NCI-H526 treated with DMSO at 0.1 percent for 48 hours (cell line): ENCODE measurements around the gene SYS1.
A peak's percentile ranks its signal among the peaks of the same experiment; 100 is the strongest.

Experiments used
- DNase-seq: peaks from one replicate; lab custom pipeline; 2025; lab: John Stamatoyannopoulos, UW

The SYS1 gene

GRCh38 chr20:45391559-45391958, 28.6 kb downstream of the SYS1 start:
- DNase-seq: no peak

DNA sequence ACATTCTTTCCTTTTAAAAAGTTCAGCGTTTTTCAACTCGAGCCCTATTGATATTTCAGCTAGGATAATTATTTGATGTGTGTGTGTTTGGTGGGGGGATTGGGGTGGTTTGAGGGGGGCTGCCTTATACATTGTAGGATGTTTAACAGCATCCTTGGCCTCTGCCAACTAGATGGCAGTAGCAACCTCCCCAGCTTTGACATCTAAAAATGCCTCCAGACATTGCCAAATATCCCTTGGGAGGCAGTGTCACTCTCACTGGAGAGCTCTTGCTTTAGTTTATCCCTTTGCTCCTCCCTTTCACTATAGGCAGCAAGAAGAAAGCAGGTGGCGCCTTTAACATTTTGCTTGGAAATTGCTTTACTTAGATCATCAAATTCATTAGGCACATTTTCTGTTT, 29.8 kb downstream of the SYS1 start:
- DNase-seq: no peak

DNA sequence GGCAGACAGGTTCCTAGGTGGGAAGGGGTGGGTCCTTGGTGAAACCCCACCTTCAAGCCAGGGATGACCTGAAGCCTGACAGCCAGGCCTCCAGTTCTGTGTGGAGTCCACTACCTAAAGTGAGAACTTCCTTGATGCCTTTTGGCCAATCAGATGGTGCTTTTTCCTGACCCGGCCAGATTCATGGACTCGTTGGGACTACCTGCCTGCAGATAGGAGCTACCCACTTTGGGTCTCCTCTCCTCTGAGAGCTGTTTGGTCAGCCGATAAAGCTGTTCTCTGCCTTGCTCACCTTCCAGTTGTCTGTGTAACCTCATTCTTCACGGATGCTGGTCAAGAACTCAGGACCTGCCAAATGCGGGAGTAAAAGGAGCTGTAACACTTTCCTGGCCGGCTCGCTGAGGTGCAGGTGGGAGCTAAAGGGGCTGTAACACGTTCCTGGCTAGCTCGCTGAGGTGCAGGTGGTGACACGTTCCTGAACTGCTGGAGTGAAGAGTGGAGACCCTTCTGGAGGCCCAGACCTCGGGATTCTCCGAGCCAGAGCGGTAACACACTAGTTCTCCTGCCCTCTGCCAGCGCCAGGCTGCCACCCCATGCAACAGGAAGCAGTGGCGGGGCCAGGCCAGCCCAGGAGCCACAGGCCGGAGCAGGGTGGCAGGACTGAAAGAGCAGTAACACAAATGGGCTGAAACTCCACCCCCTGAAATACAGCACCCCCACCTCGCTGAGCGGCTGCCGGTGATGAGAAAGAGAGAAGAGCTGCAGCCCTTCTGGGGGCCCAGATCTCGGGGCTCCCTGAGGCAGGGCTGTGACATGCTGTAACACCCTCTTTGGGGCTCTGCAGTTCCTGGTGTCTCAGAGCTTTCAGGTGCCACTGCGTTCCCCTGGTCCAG, 31.5 kb downstream of the SYS1 start:
- DNase-seq: no peak

DNA sequence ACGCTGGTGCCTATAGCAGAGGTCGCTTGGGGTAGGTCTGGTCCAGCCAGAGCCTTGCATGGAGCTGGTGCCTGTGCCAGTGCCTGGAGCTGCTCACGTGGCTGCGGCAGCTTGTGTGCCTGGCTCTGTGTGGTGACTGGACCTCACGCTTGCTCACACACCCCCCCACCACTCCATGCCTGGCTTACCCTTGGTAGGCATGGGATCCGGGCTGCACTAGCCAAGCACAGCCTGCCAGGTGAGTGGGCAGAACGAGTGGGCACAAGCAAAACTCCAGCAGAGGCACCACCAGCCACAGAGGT, 32.1 kb downstream of the SYS1 start:
- no peak for DNase-seq

DNA sequence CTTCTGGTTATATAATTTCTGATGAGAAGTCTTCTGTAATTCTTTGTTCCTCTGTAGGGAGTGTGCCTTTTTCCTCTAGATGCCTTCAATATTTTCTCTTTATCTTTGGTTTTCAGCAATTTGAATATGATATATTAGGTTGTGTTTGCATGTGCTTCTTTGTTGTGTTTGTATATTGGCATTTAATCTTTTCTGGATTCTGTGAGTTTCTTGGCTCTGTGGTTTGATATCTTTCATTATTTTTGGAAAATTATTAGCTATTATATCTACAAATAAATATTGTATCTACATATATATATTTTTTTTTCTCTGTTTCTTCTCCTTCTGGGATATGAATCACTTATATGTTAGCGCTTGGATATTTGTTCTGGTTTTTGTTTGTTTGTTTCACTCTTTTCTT, 36.1 kb downstream of the SYS1 start:
- no peak for DNase-seq

DNA sequence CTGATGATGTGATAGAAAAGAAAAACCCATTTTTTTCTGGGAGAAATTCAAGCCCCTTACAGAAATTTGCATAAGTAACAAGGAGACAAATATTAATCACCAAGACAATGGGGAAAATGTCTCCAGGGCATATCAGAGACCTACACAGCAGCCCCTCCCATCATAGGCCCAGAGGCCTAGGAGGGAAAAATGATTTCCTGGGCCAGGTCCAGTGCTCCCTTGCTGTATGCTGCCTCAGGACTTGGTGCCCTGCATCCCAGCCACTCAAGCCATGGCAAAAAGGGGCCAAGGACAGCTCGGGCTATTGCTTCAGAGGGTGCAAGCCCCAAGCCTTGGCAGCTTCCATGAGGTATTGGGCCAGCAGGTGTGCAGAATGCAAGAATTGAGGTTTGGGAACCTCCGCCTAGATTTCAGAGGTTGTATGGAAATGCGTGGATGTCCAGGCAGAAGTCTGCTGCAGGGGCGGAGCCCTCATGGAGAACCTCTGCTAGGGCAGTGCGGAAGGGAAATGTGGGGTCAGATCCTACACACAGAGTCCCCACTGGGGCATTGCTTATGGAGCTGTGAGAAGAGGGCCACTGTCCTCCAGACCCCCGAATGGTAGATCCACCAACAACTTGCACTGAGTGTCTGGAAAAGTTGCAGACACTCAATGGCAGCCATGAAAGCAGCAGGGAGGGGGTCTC, 37.5 kb downstream of the SYS1 start:
- no peak for DNase-seq

DNA sequence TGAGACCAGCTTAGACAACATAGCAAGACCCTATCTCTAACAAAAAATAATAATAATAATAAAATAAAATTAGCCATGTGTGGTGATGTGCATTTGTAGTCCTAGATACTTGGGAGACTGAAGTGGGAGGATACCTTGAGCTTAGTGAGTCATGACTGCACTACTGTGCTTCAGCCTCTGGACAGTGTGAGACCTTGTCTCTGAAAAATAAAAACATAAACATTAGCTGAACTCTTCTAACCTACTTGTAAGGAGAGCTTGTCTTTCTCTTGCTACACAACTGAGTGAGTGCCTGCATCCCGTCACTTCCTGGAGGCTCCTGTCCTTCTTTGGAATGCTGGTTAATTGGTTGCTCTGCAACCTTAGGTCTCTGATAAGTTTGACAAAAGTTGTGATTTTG, 40.0 kb downstream of the SYS1 start:
- no peak for DNase-seq

DNA sequence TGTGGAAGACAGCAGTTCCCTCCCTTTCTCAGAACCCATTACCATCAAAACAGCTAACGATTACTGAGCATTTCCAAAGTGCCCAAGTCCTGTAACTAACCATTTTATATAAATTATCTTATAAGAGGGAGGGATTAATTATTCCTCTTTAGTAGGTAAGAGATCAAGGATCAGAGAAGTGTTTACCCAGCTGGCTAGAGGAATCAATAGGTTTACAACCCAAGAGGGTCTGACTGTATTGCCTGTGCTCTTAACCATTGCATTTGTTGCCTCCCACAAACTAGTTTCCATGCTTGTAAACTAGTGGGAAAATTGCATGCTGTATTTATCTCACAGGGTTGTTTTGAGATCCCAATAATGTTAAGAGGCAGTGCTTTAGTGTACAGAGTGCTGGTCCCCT, 41.5 kb downstream of the SYS1 start:
- DNase-seq: no peak

DNA sequence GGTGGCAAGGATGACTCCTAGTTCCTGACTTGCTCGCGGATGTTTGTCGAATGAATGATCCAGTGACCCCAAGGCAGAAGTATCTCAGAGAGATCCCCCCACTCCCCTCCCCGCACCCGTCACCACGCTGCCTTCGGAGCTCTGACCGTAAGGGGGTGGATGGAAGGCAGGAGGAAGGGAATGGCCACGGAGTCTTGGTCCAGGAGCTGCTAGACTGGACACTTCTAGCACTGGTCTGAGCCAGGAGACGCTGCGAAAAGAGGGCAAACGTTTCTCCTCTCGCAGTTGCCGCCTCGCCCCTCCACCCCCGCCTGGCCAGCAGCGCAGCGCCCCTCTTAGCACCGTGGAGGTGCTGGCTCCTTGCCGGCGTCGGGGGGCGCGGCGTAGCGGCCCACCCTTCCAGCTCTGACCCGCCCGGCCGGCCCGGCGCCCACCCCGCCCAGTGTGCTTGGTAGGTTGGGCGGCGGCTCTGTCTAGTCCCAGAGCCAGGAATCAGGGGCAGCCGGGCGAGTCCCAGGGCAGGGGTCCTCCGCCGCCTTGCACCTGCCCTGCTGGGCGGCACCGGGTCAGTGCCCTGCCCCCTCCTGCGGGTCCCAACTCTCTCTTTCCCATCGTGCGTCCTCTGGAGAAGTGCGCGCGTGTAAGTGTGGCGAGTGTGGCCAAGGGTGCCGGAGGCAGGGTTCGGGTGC, 42.8 kb downstream of the SYS1 start:
- peak; percentile 25 for DNase-seq

DNA sequence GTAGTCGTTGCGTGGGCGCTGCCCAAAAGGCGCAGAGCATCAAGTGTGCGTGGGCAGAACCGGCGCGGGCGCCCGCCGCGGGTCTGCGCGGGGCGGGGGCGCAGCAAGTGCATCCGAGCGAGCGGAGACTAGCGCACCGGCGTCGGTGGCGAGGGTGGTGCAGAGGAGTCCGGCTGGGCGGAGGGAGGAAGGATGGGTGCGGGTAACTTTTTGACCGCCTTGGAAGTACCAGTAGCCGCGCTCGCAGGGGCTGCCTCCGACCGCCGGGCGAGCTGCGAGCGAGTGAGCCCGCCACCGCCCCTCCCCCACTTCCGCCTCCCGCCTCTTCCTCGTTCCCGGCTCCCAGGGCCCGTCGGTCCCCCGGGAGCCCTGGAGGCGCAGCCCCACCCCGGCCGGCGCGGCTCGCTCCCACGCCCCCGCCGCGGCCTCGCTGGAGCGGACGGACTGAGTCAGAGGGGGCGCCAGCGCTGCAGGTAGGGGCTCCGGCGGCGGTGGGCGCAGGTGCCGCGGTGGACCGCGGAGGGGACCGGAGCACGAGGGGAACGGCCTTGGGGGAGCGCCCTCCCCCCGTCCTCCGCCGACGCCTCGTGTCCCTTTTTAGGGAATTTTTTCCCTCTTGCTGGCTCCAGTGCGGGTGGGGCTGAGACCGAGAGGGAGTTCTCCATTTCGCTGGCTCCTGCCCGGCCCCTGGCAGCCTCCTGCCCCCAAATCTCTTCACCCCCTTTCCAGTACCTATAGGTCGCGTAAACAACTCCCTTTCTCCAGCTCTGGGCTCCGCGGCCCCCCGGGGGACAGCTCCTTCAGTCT, 43.5 kb downstream of the SYS1 start:
- peak; percentile 56 for DNase-seq

GRCh38 chr20:45407067-45407745, 44.2 kb downstream of the SYS1 start:
- DNase-seq: peak; percentile 53

- no peak for DNase-seq
Measured at GRCh38 chr20:45407783-45408645, 45.1 kb downstream of the SYS1 start, which contains the start of gene DBNDD2. TSS of gene DBNDD2 (plus strand) at chr20:45408289. CDS start at chr20:45408468, 179 bp downstream.

DNA sequence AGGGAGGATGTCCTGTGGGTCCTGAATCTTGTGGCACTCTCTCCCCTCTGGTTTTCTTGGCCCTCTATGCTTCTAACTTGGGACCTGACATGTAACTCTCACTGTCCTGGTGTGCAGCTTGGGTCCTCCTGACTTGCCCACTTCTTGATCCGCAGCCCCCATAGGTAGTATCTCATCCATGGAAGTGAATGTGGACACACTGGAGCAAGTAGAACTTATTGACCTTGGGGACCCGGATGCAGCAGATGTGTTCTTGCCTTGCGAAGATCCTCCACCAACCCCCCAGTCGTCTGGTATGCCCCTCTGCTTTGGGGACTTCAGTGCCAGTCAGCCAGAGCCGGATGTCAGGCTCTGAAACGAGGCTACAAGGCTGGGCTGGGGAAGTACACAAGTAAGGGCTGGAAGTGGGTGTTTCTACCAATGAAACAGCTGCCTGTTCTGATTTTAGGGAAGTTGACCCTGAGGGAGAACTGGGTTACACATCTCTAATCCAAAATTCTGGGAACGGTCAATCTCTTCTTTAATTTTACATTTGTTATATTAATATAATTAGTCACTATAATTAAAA, 45.8 kb downstream of the SYS1 start:
- DNase-seq: no peak

- no peak for DNase-seq
Measured at GRCh38 chr20:45409521-45410272, 46.7 kb downstream of the SYS1 start.

- DNase-seq: no peak
Measured at GRCh38 chr20:45410887-45411286, 47.9 kb downstream of the SYS1 start.

GRCh38 chr20:45412653-45413052, 49.7 kb downstream of the SYS1 start:
- no peak for DNase-seq

DNA sequence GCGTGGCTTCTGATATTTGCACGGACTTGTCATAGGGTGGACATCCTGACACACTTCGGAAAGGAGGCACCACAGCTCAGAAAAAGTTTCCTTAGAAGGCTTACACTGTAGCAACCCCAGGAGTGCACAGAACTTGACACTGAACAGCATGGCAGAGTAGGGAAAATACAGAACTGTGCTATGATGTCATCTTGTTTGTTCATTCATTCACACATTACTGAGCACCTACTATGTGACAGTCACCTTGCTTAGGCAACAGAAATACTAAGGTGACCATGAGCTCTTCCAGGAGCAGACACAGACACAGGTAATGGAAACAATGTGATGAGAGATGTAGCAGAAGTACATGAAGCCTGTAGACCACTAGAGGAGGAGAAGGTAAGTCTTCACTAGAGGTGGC, 50.5 kb downstream of the SYS1 start:
- DNase-seq: no peak

DNA sequence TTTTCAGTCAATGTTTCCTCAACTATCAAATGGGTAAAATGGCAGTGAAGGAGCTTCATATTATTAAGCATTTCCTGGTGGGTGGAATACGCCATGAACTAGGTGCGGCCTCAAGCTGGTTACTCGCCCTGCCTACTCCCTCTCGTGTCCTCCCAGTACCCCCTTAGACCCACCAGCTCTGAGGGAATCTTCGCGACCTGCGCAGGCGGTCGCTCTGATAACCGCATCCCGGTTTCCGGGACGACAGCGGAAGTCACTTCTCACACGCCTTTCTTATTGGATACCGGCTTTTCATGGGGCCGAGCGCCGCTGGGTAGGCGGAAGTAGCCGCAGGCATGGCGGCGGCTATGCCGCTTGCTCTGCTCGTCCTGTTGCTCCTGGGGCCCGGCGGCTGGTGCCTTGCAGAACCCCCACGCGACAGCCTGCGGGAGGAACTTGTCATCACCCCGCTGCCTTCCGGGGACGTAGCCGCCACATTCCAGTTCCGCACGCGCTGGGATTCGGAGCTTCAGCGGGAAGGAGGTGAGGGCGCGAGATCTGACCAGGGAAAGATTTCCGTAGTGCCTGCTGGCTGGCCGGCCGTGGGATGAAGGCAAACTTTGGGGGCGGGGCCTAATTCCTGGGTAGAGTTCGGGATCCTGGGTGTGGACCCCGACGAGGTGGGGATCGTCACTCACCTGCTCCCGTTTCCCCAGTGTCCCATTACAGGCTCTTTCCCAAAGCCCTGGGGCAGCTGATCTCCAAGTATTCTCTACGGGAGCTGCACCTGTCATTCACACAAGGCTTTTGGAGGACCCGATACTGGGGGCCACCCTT, 53.1 kb downstream of the SYS1 start, which contains the start of gene PIGT:
TSS of gene PIGT (plus strand) at position 320 of the 816 bp plus-strand sequence. CDS start at position 336, 16 bp downstream.
- DNase-seq: peak; percentile 80
